HCT116 (cell line): ENCODE data around the gene CORO2B. TPM values are rescaled to one million over a fixed set of nuclear protein-coding genes. Genes with fewer than 3 reads are reported as not detected.
A peak's percentile ranks its signal among the peaks of the same experiment; 100 is the strongest.

Experiments used
- ATAC-seq: fragments of 200-7000 bp; cut with Tn5 transposase; 2 replicates; pipeline ENCODE4 v1.9.1; 2020; ENCODE audit warnings: mild to moderate bottlenecking, moderate library complexity
- BruUV-seq: library from RNA; stranded (reverse); fragments of 400-500 nt; replicated peaks from 2 replicates; lab custom pipeline; 2021; lab: Mats Ljungman, UMichigan
- CTCF ChIA-PET: fragments of 300-600 bp; sonication (Branson Sonifier 250); formaldehyde crosslinking; loops from one replicate; lab custom pipeline; 2021; ENCODE audit warnings: antibody characterized with exemption; lab: Charles Lee
- POLR2A ChIA-PET: fragments of 300-600, 350-600 bp; sonication (Branson Sonifier 250); formaldehyde crosslinking; loops from one replicate; lab custom pipeline; 2021; ENCODE audit warnings: antibody characterized with exemption; lab: Charles Lee
- RAD21 ChIA-PET, 2 experiments: fragments of 300-600 bp; sonication (Branson Sonifier 250); formaldehyde crosslinking; loops; one replicate each; lab custom pipeline; 2023; ENCODE audit warnings: low total read pairs in 2 of 2; ENCODE audit not compliant: uncharacterized antibody in 2 of 2, unreplicated experiment in 2 of 2, low non-redundant PET in 1 of 2; lab: Charles Lee
- DNase-seq: peaks from one replicate; pipeline ENCODE4 v3.0.0-alpha.2; 2010; ENCODE audit warnings: low read depth, low spot score
- H2AFZ ChIP-seq: fragments of 200-600 bp; shearing (Covaris generic), sonication (generic); 2 replicates; pipeline ENCODE4 v1.6.1; 2017; ENCODE audit warnings: low read depth, mixed run types, mixed read lengths, antibody characterized with exemption, low read length; ENCODE audit not compliant: poor library complexity, severe bottlenecking
- H3K27ac ChIP-seq: 2 replicates; pipeline ENCODE4 v1.5.1; 2012; ENCODE audit warnings: low read depth, low read length
- H3K27me3 ChIP-seq: fragments of 200-600 bp; sonication (generic); 2 replicates; pipeline ENCODE4 v1.6.1; 2016; ENCODE audit warnings: mixed run types, low read length, mixed read lengths; ENCODE audit not compliant: insufficient read depth
- H3K36me3 ChIP-seq, 2 experiments: fragments of 200-500 bp in 1 of 2; fragments of 200-600 bp in 1 of 2; sonication (Bioruptor generic) in 1 of 2; sonication (generic) in 1 of 2; 2 replicates each; pipeline versions ENCODE4 v1.5.1 to v1.6.1; 2014 to 2016; ENCODE audit warnings: low read length in 2 of 2, inconsistent platforms in 1 of 2, mixed read lengths in 1 of 2, mixed run types in 1 of 2; ENCODE audit not compliant: insufficient read depth in 2 of 2, control insufficient read depth in 1 of 2
- H3K4me1 ChIP-seq, 2 experiments: fragments of 200-600 bp in 1 of 2; sonication (generic) in 1 of 2; 2 replicates each; pipeline versions ENCODE4 v1.5.1 to v1.6.1; 2012 to 2017; ENCODE audit warnings: low read length in 2 of 2, inconsistent platforms in 1 of 2, mild to moderate bottlenecking in 1 of 2, mixed read lengths in 1 of 2, mixed run types in 1 of 2, moderate library complexity in 1 of 2; ENCODE audit not compliant: insufficient read depth in 2 of 2, control insufficient read depth in 1 of 2
- H3K4me2 ChIP-seq: fragments of 200-600 bp; sonication (generic); 2 replicates; pipeline ENCODE4 v1.6.1; 2017; ENCODE audit warnings: mixed run types, low read length, mixed read lengths
- H3K4me3 ChIP-seq, 2 experiments: fragments of 200-600 bp in 1 of 2; sonication (generic) in 1 of 2; replicated peaks in 1 of 2; 2 replicates each; pipeline ENCODE4 v1.5.1; 2011 to 2016; ENCODE audit warnings: low read length in 2 of 2, control low read depth in 1 of 2, low read depth in 1 of 2, mild to moderate bottlenecking in 1 of 2, mixed read lengths in 1 of 2, mixed run types in 1 of 2
- H3K79me2 ChIP-seq: fragments of 200-600 bp; sonication (generic); 2 replicates; pipeline ENCODE4 v1.6.1; 2017; ENCODE audit warnings: mild to moderate bottlenecking, mixed run types, low read length, moderate library complexity, mixed read lengths; ENCODE audit not compliant: insufficient read depth
- H3K9ac ChIP-seq: fragments of 200-600 bp; sonication (generic); 2 replicates; pipeline ENCODE4 v1.6.1; 2016; ENCODE audit warnings: low read length, mixed read lengths
- H3K9me2 ChIP-seq: fragments of 200-600 bp; sonication (generic), shearing (Covaris generic); 2 replicates; pipeline ENCODE4 v1.6.1; 2017; ENCODE audit warnings: mixed run types, mild to moderate bottlenecking, moderate library complexity; ENCODE audit not compliant: insufficient read depth
- H3K9me3 ChIP-seq, 2 experiments: fragments of 200-500 bp in 1 of 2; fragments of 200-600 bp in 1 of 2; sonication (Bioruptor generic) in 1 of 2; sonication (generic) in 1 of 2; 2 replicates each; pipeline ENCODE4 v1.6.1; 2014 to 2017; ENCODE audit warnings: low read length in 2 of 2, mixed read lengths in 2 of 2, inconsistent platforms in 1 of 2, low read depth in 1 of 2, mild to moderate bottlenecking in 1 of 2, mixed run types in 1 of 2, moderate library complexity in 1 of 2; ENCODE audit not compliant: control insufficient read depth in 1 of 2, insufficient read depth in 1 of 2
- H4K20me1 ChIP-seq: fragments of 200-600 bp; sonication (generic), shearing (Covaris generic); 2 replicates; pipeline ENCODE4 v1.6.1; 2017; ENCODE audit warnings: mixed run types, mild to moderate bottlenecking, moderate library complexity; ENCODE audit not compliant: insufficient read depth
- CBX3 ChIP-seq: IDR thresholded peaks from 2 replicates; pipeline ENCODE4 v1.6.1; 2012; ENCODE audit warnings: low read depth
- CEBPB ChIP-seq: IDR thresholded peaks from 2 replicates; pipeline ENCODE4 v1.6.1; 2012; ENCODE audit warnings: low read depth
- EGR1 ChIP-seq: IDR thresholded peaks from 2 replicates; pipeline ENCODE4 v1.6.1; 2012; ENCODE audit warnings: low read depth
- EZH2 ChIP-seq: fragments of 200-600 bp; sonication (generic); IDR thresholded peaks from 2 replicates; pipeline ENCODE4 v1.6.1; 2017; ENCODE audit warnings: antibody characterized with exemption, mixed run types
- FOSL1 ChIP-seq: IDR thresholded peaks from 2 replicates; pipeline ENCODE4 v1.6.1; 2012; ENCODE audit warnings: low read depth
- RAD21 ChIP-seq: IDR thresholded peaks from 2 replicates; pipeline ENCODE4 v1.6.1; 2012; ENCODE audit warnings: low read depth, mild to moderate bottlenecking
- SIN3A ChIP-seq: IDR thresholded peaks from 2 replicates; pipeline ENCODE4 v1.6.1; 2012; ENCODE audit warnings: low read depth
- SP1 ChIP-seq: IDR thresholded peaks from 2 replicates; pipeline ENCODE4 v1.6.1; 2012; ENCODE audit warnings: low read depth
- SRF ChIP-seq: IDR thresholded peaks from 2 replicates; pipeline ENCODE4 v1.6.1; 2012; ENCODE audit warnings: low read depth
- TCF7L2 ChIP-seq: IDR thresholded peaks from 2 replicates; pipeline ENCODE4 v1.7.0; 2011; ENCODE audit warnings: borderline replicate concordance, inconsistent platforms; ENCODE audit not compliant: insufficient read depth, insufficient read length; ENCODE audit errors: extremely low read depth
- YY1 ChIP-seq: IDR thresholded peaks from 2 replicates; pipeline ENCODE4 v1.6.1; 2011; ENCODE audit warnings: low read length, low read depth, moderate library complexity, mild to moderate bottlenecking; ENCODE audit not compliant: insufficient replicate concordance; ENCODE audit errors: extremely low read depth
- ZFX ChIP-seq: fragments of 450-650 bp; IDR thresholded peaks from 2 replicates; pipeline ENCODE4 v1.6.1; 2017
- intact Hi-C: fragments of 100-400 bp; cut with micrococcal nuclease; formaldehyde crosslinking; loops from 2 replicates; pipeline ENCODE4 v1.10.0; 2022
- total RNA-seq: library from RNA; stranded (reverse); gene quantifications from one replicate; pipeline ENCODE4 v1.2.1, GENCODE V29; 2021; ENCODE audit not compliant: unreplicated experiment
- TF ChIP-seq, protein P1 (sequence below): IDR thresholded peaks from 2 replicates; pipeline ENCODE4 v1.6.1; 2012
- TF ChIP-seq, protein P2 (sequence below): IDR thresholded peaks from 2 replicates; pipeline ENCODE4 v1.6.1; 2011; ENCODE audit warnings: mild to moderate bottlenecking, low read length, moderate library complexity; ENCODE audit not compliant: insufficient replicate concordance; ENCODE audit errors: extremely low read depth

Gene CORO2B
- total RNA-seq, 1 experiment from 2014 or later, result 2.8 TPM

DNA sequence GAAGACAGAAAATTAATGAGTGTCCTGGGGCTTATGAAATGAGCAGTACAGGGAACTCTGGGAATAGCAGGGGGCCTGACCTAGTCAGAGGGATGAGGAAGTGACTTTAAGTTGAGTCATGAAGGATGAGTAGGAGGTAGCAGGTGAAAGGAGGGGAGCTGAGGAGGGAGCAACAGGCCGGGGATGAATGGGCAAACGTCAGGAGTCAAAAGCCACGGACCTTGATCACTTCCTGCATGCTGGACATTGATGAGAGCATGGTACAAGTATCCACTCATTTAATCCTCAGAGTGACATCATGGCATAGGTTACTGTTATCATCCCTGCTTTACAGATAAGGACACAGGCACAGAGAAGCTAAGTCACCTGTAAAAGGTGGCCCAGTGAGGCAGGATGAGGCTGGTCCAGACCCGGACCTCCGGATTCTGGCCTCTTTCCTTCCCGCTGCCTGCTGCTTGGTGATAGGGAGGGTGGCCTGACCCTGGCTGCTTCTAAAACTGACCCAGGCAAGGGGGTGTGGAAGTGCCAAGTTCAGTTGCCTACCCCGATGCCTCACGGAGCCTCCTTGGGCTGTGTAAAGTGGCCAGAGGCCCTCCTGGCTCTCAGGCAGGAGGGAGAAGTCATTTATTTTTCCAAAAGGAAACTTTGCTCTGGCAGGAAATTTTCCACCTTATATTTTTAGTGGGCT, 7.6 kb downstream of the CORO2B start:
- RAD21 ChIA-PET, result no interaction called here
- POLR2A ChIA-PET, result interaction anchor here (0.8 to 2.1 kb wide), 2 partner anchors 10 to 339 kb away, joined by 3 to 6 read pairs; no protein-coding TSS in a partner anchor
- CTCF ChIA-PET, result interaction anchor here (0.6 to 1.1 kb wide), 2 partner anchors 12 to 289 kb away, joined by 3 read pairs; no protein-coding TSS in a partner anchor
- Histone ChIP-seq H4K20me1 (no peaks in the 10 kb centered on the region), H3K27ac (peak overlapping the region; percentile 42; the same call in 1 of the 2 replicates), H3K9me3 (no peaks in the 10 kb centered on the region), H3K36me3 (no peaks in the 10 kb centered on the region), H2AFZ (no peak overlapping the region), H3K79me2 (no peaks in the 10 kb centered on the region), H3K27me3 (no peaks in the 10 kb centered on the region), H3K9me2 (no peaks in the 10 kb centered on the region), H3K4me3 (peak overlapping the region; percentile 13 to 34; a peak in 3 of 4 replicates), H3K4me2 (peak overlapping the region; percentile 69), H3K4me1 (peaks cover 24 to 76% of the 10 kb centered on the region in 2 experiments), H3K9ac (peak overlapping the region; percentile 35)
- intact Hi-C loops, result no loop called here
- DNase-seq, result peak; percentile 83
- peak; percentile 94 for ATAC-seq
- TSS peak; percentile 86 for BruUV-seq
- TF ChIP-seq EGR1 (peak; percentile 80), SP1 (peak; percentile 90), TCF7L2 (no peak), SRF (no peak; the same call in 1 of the 2 replicates), SIN3A (no peak), FOSL1 (peak; percentile 95), YY1 (no peak), RAD21 (no peak), EZH2 (no peak), CEBPB (no peak; the same call in 1 of the 2 replicates), CBX3 (peak; percentile 84; the same call in 1 of the 2 replicates), ZFX (no peak)
- TF ChIP-seq, protein P1, sequence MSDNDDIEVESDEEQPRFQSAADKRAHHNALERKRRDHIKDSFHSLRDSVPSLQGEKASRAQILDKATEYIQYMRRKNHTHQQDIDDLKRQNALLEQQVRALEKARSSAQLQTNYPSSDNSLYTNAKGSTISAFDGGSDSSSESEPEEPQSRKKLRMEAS, result peak; percentile 71
- TF ChIP-seq, protein P2, sequence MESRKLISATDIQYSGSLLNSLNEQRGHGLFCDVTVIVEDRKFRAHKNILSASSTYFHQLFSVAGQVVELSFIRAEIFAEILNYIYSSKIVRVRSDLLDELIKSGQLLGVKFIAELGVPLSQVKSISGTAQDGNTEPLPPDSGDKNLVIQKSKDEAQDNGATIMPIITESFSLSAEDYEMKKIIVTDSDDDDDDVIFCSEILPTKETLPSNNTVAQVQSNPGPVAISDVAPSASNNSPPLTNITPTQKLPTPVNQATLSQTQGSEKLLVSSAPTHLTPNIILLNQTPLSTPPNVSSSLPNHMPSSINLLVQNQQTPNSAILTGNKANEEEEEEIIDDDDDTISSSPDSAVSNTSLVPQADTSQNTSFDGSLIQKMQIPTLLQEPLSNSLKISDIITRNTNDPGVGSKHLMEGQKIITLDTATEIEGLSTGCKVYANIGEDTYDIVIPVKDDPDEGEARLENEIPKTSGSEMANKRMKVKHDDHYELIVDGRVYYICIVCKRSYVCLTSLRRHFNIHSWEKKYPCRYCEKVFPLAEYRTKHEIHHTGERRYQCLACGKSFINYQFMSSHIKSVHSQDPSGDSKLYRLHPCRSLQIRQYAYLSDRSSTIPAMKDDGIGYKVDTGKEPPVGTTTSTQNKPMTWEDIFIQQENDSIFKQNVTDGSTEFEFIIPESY, result no peak
